Hepatocyte (in vitro differentiated cells): ENCODE data around the gene ZBTB16. TPM values are rescaled to one million over a fixed set of nuclear protein-coding genes. Genes with fewer than 3 reads are reported as not detected.

ENCODE experiments used
- DNase-seq: peaks from one replicate; pipeline ENCODE4 v3.0.0-alpha.2; 2016; ENCODE audit warnings: low spot score
- H2AFZ ChIP-seq: fragments of 200-600 bp; sonication (generic); 2 replicates; pipeline ENCODE4 v1.6.0; 2016; ENCODE audit warnings: antibody characterized with exemption, mild to moderate bottlenecking
- H3K27ac ChIP-seq: fragments of 200-600 bp; sonication (generic); 2 replicates; pipeline ENCODE4 v1.5.1; 2016; ENCODE audit warnings: mild to moderate bottlenecking
- H3K27me3 ChIP-seq: fragments of 200-600 bp; sonication (generic); 2 replicates; pipeline ENCODE4 v1.6.1; 2016
- H3K36me3 ChIP-seq: fragments of 200-600 bp; sonication (generic); replicated peaks from 2 replicates; pipeline ENCODE4 v1.5.1; 2016; ENCODE audit warnings: low read depth; ENCODE audit not compliant: insufficient read depth
- H3K4me1 ChIP-seq: fragments of 200-600 bp; sonication (generic); 2 replicates; pipeline ENCODE4 v1.5.1; 2016; ENCODE audit warnings: mild to moderate bottlenecking, moderate library complexity; ENCODE audit not compliant: insufficient read depth
- H3K4me2 ChIP-seq: fragments of 200-600 bp; sonication (generic); 2 replicates; pipeline ENCODE4 v1.6.0; 2016
- H3K4me3 ChIP-seq: fragments of 200-600 bp; sonication (generic); 2 replicates; pipeline ENCODE4 v1.5.1; 2016; ENCODE audit warnings: mild to moderate bottlenecking
- H3K79me2 ChIP-seq: fragments of 200-600 bp; sonication (generic); 2 replicates; pipeline ENCODE4 v1.6.0; 2017; ENCODE audit warnings: mild to moderate bottlenecking
- H3K9me2 ChIP-seq: fragments of 200-600 bp; sonication (generic); replicated peaks from 2 replicates; pipeline ENCODE4 v1.6.0; 2017; ENCODE audit warnings: mild to moderate bottlenecking; ENCODE audit not compliant: insufficient read depth
- H3K9me3 ChIP-seq: fragments of 200-600 bp; sonication (generic); 2 replicates; pipeline ENCODE4 v1.5.1; 2016; ENCODE audit warnings: low read depth, mild to moderate bottlenecking
- H4K20me1 ChIP-seq: fragments of 200-600 bp; sonication (generic); 2 replicates; pipeline ENCODE4 v1.6.0; 2016; ENCODE audit warnings: mild to moderate bottlenecking; ENCODE audit not compliant: insufficient read depth, poor library complexity, severe bottlenecking
- CTCF ChIP-seq: fragments of 200-600 bp; sonication (generic); IDR thresholded peaks from 2 replicates; pipeline ENCODE4 v1.5.1; 2016; ENCODE audit warnings: antibody characterized with exemption, mild to moderate bottlenecking; ENCODE audit not compliant: poor library complexity
- EZH2 ChIP-seq: fragments of 200-600 bp; sonication (generic); IDR thresholded peaks from 2 replicates; pipeline ENCODE4 v1.6.1; 2016; ENCODE audit warnings: antibody characterized with exemption, mild to moderate bottlenecking, borderline replicate concordance
- EZH2phosphoT487 ChIP-seq: fragments of 200-600 bp; sonication (generic); IDR thresholded peaks from one replicate; pipeline ENCODE4 v1.6.1; 2018; ENCODE audit warnings: antibody characterized with exemption, mild to moderate bottlenecking, low read depth, moderate library complexity; ENCODE audit not compliant: unreplicated experiment, severe bottlenecking
- WGBS: methylation state at CpG from one replicate; pipeline ENCODE4 v1.1.6; 2016; ENCODE audit warnings: low lambda C conversion rate; ENCODE audit errors: missing lambda C conversion rate; 5-methylcytosine and 5-hydroxymethylcytosine counted together
- polyA plus RNA-seq: library from polyadenylated mRNA; unstranded; fragments of >200 nt; fragmentation: Nextera tagmentation; extraction: Ambion mirVana; gene quantifications from 2 replicates; pipeline ENCODE4 v1.2.1, GENCODE V29; 2016
- total RNA-seq: library from RNA; depleted of rRNA; stranded (reverse); fragments of >200 nt; gene quantifications from 2 replicates; pipeline ENCODE4 v1.2.3, GENCODE V29; 2014

Gene ZBTB16
- total and polyA plus RNA-seq, 2 experiments from 2014 or later: 30.1 to 52.3 TPM

GRCh38 chr11:114276077-114276476 is 216.6 kb downstream of the ZBTB16 start:
- peaks cover 4% of the 10 kb centered on the region for H3K27me3 ChIP-seq
- H3K4me1 ChIP-seq: peaks cover 4% of the 10 kb centered on the region
- no peaks in the 10 kb centered on the region for H3K79me2 ChIP-seq
- no peaks in the 10 kb centered on the region for H3K9me2 ChIP-seq
- no peak for TF ChIP-seq EZH2phosphoT487
- TF ChIP-seq EZH2: no peak
- TF ChIP-seq CTCF: no peak
- no peak for DNase-seq
- H2AFZ ChIP-seq: no peak overlapping the region
- H4K20me1 ChIP-seq: no peaks in the 10 kb centered on the region
- 69% methylated on average over 5 of the region's 5 CpGs for WGBS
- H3K4me2 ChIP-seq: no peak overlapping the region
- no peak overlapping the region for H3K27ac ChIP-seq
- no peaks in the 10 kb centered on the region for H3K9me3 ChIP-seq
- no peak overlapping the region for H3K4me3 ChIP-seq
- no peaks in the 10 kb centered on the region for H3K36me3 ChIP-seq

- no peak for DNase-seq
- Histone ChIP-seq H3K4me2 (no peak overlapping the region), H3K4me1 (peaks cover 6% of the 10 kb centered on the region), H4K20me1 (no peaks in the 10 kb centered on the region), H3K27ac (no peak overlapping the region), H3K9me3 (no peaks in the 10 kb centered on the region), H3K9me2 (no peaks in the 10 kb centered on the region), H3K36me3 (no peaks in the 10 kb centered on the region), H3K4me3 (no peak overlapping the region), H2AFZ (no peak overlapping the region), H3K79me2 (no peaks in the 10 kb centered on the region), H3K27me3 (peaks cover 4% of the 10 kb centered on the region)
- 69% methylated on average over 11 of the region's 11 CpGs for WGBS
- TF ChIP-seq EZH2phosphoT487 (no peak), EZH2 (no peak), CTCF (no peak)
Measured at GRCh38 chr11:114277637-114278341, 218.3 kb downstream of the ZBTB16 start.

DNA sequence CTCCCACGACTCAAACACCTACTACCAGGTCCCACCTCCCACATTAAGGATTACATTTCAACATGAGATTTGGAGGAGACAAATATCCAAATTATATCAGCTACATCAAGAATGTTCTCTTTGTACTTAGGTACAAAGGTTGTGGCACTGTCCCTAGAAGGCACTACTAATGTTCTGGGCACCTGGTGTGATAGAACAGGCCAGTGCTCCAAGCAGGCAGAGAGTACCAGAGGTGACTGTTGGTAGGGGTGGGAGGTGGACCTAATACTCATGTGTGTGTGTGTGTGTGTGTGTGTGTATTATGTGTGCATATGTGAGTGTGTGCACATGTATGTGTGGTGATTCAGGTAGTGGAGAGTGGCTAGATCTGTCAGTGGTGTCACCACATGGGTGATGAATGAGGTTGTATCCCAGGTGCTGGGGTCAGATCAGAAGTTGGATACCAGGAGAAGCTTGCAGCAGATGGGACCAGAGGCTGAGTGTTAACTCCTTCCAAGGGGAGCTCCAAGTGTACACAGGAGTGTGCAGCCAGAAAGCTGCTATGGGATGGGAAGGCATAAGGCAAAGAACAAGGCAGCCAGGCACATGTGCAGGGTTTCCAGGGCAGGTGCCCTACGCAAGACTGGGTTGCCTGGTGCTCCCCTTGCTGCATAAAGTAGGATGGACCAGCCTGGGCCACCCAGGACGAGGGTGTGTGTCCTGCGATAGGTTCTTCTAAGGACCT is 219.0 kb downstream of the ZBTB16 start:
- Histone ChIP-seq H3K9me2 (no peaks in the 10 kb centered on the region), H2AFZ (no peak overlapping the region), H3K27ac (no peak overlapping the region), H3K4me2 (no peak overlapping the region), H3K79me2 (no peaks in the 10 kb centered on the region), H3K36me3 (no peaks in the 10 kb centered on the region), H4K20me1 (no peaks in the 10 kb centered on the region), H3K9me3 (no peaks in the 10 kb centered on the region), H3K27me3 (no peaks in the 10 kb centered on the region), H3K4me3 (no peak overlapping the region), H3K4me1 (peaks cover 6% of the 10 kb centered on the region)
- TF ChIP-seq EZH2phosphoT487 (no peak), CTCF (no peak), EZH2 (no peak)
- WGBS: 86% methylated on average over 4 of the region's 4 CpGs
- no peak for DNase-seq
